Measurements from ENCODE around the gene ATP6AP1.

Gene ATP6AP1

DNA sequence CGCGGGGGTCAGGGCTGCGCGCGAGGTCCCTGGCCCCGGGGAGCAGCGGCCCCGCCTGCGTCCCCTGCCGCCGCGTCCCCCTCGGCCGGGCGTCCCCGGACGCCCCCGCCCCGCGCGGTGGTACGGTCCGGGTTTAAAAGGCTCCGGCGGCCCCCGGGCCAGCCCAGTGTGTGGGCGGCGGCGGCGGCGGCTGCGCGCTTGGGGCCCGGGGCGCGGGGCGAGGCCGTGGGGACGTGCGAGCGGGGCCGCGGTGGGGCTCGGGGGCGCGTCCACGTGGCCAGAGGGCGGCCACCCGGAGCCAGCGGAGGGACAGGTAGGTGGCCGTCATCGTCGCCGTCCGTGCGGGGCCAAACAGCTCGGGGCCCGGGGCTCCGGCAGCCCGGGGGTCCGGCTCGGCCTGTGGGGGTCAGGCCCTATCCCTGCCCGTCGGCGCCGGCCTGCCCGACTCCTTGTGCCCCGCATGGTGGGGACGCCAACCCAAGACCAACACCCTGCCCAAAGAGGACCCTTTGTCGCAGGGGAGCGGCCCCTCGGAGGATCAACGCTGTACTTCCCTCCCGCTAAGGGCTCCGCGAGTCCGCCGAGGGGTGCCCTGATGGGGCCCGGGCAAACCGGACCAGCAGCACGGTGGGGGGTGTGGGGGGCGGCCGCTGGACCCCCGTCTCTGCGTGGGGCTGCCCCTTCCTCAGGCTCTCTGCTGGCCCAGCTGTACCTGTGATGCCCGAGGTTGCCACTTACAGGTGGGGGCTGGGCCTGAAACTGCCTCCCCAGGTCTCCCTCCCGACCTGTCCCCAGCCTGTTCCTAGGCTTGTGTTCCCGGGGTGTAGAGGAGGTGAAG, 29.9 kb downstream of the ATP6AP1 start, which contains the start of gene PLXNA3:
TSS of gene PLXNA3 (plus strand) at position 166 of the 838 bp plus-strand sequence. CDS start 1,903 bp downstream, outside the sequence.
- TF ChIP-seq, protein P1, sequence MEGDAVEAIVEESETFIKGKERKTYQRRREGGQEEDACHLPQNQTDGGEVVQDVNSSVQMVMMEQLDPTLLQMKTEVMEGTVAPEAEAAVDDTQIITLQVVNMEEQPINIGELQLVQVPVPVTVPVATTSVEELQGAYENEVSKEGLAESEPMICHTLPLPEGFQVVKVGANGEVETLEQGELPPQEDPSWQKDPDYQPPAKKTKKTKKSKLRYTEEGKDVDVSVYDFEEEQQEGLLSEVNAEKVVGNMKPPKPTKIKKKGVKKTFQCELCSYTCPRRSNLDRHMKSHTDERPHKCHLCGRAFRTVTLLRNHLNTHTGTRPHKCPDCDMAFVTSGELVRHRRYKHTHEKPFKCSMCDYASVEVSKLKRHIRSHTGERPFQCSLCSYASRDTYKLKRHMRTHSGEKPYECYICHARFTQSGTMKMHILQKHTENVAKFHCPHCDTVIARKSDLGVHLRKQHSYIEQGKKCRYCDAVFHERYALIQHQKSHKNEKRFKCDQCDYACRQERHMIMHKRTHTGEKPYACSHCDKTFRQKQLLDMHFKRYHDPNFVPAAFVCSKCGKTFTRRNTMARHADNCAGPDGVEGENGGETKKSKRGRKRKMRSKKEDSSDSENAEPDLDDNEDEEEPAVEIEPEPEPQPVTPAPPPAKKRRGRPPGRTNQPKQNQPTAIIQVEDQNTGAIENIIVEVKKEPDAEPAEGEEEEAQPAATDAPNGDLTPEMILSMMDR (IDR thresholded peaks at IDR 0.05; ENCODE audit: insufficient read depth, low read depth, low read length, missing control alignments) = no peak
- peak; percentile 45 for DNase-seq (ENCODE audit: low read depth)
- H3K4me3 ChIP-seq (ENCODE audit: low read length) = peak within 1 kb of the TSS; percentile 60

DNA sequence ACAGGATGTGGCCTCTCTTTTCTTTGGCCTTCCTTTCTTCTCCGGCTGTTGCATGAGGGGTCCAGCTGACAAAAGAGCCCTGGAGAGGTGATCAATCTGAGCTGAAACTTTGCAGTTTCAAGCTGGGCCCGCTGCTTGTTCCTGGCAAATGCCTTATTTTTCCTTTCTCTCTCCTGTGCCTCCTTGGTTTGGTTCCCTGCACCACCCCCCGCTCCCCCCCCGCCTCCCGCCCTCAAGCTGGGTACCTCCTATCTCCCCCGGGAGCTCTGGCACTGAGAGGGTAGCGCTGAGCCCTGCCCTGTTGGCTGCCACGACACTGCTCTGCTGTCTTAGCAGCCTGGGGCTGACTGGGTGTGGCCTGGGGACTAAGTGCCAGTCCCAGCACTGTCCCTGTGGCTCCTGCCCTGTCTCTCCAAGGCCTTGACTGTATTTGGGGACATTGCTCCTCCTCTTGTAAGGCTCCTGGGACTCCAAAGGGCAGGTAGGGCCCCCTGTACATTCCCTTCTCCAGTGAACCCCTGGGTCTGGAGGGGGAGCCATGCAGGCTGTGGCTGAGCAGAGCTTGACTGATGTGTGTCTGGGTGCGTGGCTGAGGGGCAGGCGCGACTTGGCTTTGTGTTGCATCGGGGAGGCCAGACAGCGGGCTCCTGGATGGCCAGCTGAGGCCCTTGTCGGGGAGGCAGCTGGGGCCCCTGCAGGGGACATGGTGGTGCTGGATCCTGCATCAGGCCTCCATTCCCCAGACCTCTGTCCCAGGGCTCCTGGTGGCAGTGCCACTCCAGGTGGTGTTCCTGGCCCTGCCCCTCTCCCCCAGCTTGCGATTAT, 30.7 kb downstream of the ATP6AP1 start:
- H3K4me3 ChIP-seq (ENCODE audit: low read length) = peak overlapping the region; percentile 60
- DNase-seq (ENCODE audit: low read depth) = peak; percentile 17
- TF ChIP-seq, protein P1 (IDR thresholded peaks at IDR 0.05; ENCODE audit: insufficient read depth, low read depth, low read length, missing control alignments) = no peak

DNA sequence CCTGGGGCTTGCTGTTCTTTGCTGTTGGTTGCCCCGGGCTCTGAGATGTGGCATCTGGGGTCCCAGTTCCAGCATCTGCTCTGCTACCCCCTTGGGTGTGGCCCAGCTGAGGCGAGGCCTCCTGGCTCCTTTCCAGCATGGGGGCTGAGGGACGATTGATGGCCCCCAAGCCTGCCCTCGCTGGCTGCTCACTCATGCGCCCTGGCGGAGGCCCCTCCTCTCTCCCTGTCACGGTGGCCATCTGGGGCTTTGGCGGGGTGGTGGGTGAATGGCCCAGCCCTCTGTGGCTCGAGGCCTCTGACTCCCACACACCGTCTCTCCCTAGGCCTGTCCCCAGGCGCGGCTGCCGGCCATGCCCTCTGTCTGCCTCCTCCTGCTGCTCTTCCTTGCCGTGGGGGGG, 31.4 kb downstream of the ATP6AP1 start:
- H3K4me3 ChIP-seq (ENCODE audit: low read length) = peak overlapping the region; percentile 60
- TF ChIP-seq, protein P1 (IDR thresholded peaks at IDR 0.05; ENCODE audit: insufficient read depth, low read depth, low read length, missing control alignments) = no peak

DNA sequence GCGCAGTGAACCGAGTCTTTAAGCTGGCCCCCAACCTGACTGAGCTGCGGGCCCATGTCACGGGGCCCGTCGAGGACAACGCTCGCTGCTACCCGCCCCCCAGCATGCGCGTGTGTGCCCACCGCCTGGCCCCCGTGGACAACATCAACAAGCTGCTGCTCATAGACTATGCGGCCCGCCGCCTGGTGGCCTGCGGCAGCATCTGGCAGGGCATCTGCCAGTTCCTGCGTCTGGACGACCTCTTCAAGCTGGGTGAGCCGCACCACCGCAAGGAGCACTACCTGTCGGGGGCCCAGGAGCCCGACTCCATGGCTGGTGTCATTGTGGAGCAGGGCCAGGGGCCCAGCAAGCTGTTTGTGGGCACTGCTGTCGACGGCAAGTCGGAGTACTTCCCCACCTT, 31.8 kb downstream of the ATP6AP1 start:
- H3K4me3 ChIP-seq (ENCODE audit: low read length) = no peak overlapping the region
- no peak for DNase-seq (ENCODE audit: low read depth)

More for the DNA sequence above, 31.4 kb downstream of the ATP6AP1 start:
- no peak for DNase-seq (ENCODE audit: low read depth)

DNA sequence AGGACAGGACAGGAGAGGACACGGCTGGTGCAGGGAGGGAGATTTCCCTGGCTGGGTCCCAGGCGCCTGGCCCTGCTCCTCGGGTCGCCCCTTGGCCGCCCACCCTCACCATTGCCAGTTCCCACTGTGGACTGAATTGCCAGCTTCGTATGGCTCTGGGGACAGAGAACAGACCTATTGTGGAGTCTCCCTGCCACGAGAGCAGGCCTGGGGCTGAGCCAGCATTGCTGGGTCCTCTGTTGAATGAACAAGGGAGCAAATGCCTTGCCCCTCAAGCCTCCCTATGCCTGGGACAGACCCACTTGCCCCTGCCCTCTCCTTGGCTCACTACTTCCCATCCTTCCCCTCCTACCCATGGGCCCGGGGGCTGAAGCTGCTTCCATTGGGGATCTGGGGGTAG, 33.9 kb downstream of the ATP6AP1 start:
- no peak for DNase-seq (ENCODE audit: low read depth)
- no peak overlapping the region for H3K4me3 ChIP-seq (ENCODE audit: low read length)
- TF ChIP-seq, protein P1 (IDR thresholded peaks at IDR 0.05; ENCODE audit: insufficient read depth, low read depth, low read length, missing control alignments) = no peak

More for the DNA sequence above, 31.8 kb downstream of the ATP6AP1 start:
- TF ChIP-seq, protein P1 (IDR thresholded peaks at IDR 0.05; ENCODE audit: insufficient read depth, low read depth, low read length, missing control alignments) = peak; percentile 23

DNA sequence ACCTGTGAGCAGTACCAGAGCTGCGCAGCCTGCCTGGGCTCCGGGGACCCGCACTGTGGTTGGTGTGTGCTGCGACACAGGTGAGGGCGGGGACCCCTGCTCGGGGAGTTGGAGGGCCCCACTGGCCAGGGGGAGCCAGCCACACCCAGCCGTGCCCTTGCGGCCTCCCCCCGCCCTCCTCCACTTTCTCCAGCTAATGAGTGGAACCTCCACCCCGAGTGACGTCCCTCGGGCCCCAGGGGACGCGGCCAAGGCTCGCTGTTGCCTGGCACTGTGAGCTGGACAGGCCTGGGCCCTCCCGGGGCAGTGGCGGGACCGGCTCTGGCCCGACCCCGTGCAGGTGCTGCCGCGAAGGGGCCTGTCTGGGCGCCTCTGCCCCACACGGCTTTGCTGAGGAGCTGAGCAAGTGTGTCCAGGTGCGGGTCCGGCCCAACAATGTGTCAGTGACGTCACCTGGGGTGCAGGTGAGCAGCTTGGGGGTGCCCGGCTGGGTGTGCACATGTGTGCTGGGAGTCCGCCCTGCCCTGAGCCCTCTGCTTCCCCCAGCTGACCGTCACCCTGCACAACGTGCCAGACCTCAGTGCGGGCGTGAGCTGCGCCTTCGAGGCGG, 35.2 kb downstream of the ATP6AP1 start:
- TF ChIP-seq, protein P1 (IDR thresholded peaks at IDR 0.05; ENCODE audit: insufficient read depth, low read depth, low read length, missing control alignments) = no peak
- DNase-seq (ENCODE audit: low read depth) = no peak
- no peak overlapping the region for H3K4me3 ChIP-seq (ENCODE audit: low read length)

Measured in epithelial cell of esophagus (primary cell).